Measurements from ENCODE around the gene TTC8. TPM values are rescaled to one million over a fixed set of nuclear protein-coding genes. Genes with fewer than 3 reads are reported as not detected.
A peak's percentile ranks its signal among the peaks of the same experiment; 100 is the strongest.
"Not testable (repeated sequence)": the region's sequence is repeated elsewhere in the genome, so short reads cannot be mapped to it uniquely, and the experiment has no call there.

The TTC8 gene
- total RNA-seq, 1 donor from 2014 or later = 12.0 TPM

- Histone ChIP-seq H3K27me3 (ENCODE audit: control insufficient read depth in 3 of 3, insufficient read depth in 3 of 3, low read length in 3 of 3) (peaks cover 0 to 4% (median 0%) of the 10 kb centered on the region in 3 donors), H3K27ac (ENCODE audit: low read depth, low read length) (no peak overlapping the region), H3K36me3 (ENCODE audit: control insufficient read depth in 3 of 3, insufficient read depth in 3 of 3, low read length in 3 of 3) (no peaks in the 10 kb centered on the region), H3K4me1 (ENCODE audit: control insufficient read depth in 3 of 3, insufficient read depth in 3 of 3, low read length in 3 of 3) (peaks cover 9 to 13% (median 10%) of the 10 kb centered on the region in 3 donors), H3K9me3 (ENCODE audit: control insufficient read depth in 3 of 3, low read length in 3 of 3) (no peaks in the 10 kb centered on the region), H3K9ac (ENCODE audit: low read depth in 1 of 3, low read length in 3 of 3) (peak overlapping the region; percentile 63 to 78 (median 76)), H3K4me3 (ENCODE audit: low read length in 3 of 3) (peak overlapping the region; percentile 68 to 78 (median 75))
These were observed 31.2 kb upstream of the TTC8 start for GRCh38 chr14:88793259-88793625.

- Histone ChIP-seq H3K27ac (ENCODE audit: low read depth, low read length) (no peak overlapping the region), H3K4me3 (ENCODE audit: low read length in 3 of 3) (no peak overlapping the region), H3K36me3 (ENCODE audit: control insufficient read depth in 3 of 3, insufficient read depth in 3 of 3, low read length in 3 of 3) (no peaks in the 10 kb centered on the region)
These were observed 26.3 kb upstream of the TTC8 start for GRCh38 chr14:88798156-88798555.

GRCh38 chr14:88799522-88799921 is 24.9 kb upstream of the TTC8 start:
- Histone ChIP-seq H3K9me3 (ENCODE audit: control insufficient read depth in 3 of 3, low read length in 3 of 3) (no peaks in the 10 kb centered on the region), H3K27ac (ENCODE audit: low read depth, low read length) (no peak overlapping the region), H3K4me1 (ENCODE audit: control insufficient read depth in 3 of 3, insufficient read depth in 3 of 3, low read length in 3 of 3) (no peaks in the 10 kb centered on the region), H3K4me3 (ENCODE audit: low read length in 3 of 3) (no peak overlapping the region), H3K36me3 (ENCODE audit: control insufficient read depth in 3 of 3, insufficient read depth in 3 of 3, low read length in 3 of 3) (no peaks in the 10 kb centered on the region), H3K9ac (ENCODE audit: low read depth in 1 of 3, low read length in 3 of 3) (no peak overlapping the region), H3K27me3 (ENCODE audit: control insufficient read depth in 3 of 3, insufficient read depth in 3 of 3, low read length in 3 of 3) (no peaks in the 10 kb centered on the region)

More at GRCh38 chr14:88798156-88798555, 26.3 kb upstream of the TTC8 start:
- no peak overlapping the region for H3K9ac ChIP-seq (ENCODE audit: low read depth in 1 of 3, low read length in 3 of 3)
- peaks cover 0 to 4% (median 0%) of the 10 kb centered on the region in 3 donors for H3K27me3 ChIP-seq (ENCODE audit: control insufficient read depth in 3 of 3, insufficient read depth in 3 of 3, low read length in 3 of 3)
- no peaks in the 10 kb centered on the region for H3K9me3 ChIP-seq (ENCODE audit: control insufficient read depth in 3 of 3, low read length in 3 of 3)
- H3K4me1 ChIP-seq (ENCODE audit: control insufficient read depth in 3 of 3, insufficient read depth in 3 of 3, low read length in 3 of 3) = peaks cover 3 to 4% (median 3%) of the 10 kb centered on the region in 3 donors

- H3K4me3 ChIP-seq (ENCODE audit: low read length in 3 of 3) = no peak overlapping the region
- no peaks in the 10 kb centered on the region for H3K4me1 ChIP-seq (ENCODE audit: control insufficient read depth in 3 of 3, insufficient read depth in 3 of 3, low read length in 3 of 3)
- no peak overlapping the region for H3K9ac ChIP-seq (ENCODE audit: low read depth in 1 of 3, low read length in 3 of 3)
- no peaks in the 10 kb centered on the region for H3K9me3 ChIP-seq (ENCODE audit: control insufficient read depth in 3 of 3, low read length in 3 of 3)
- H3K36me3 ChIP-seq (ENCODE audit: control insufficient read depth in 3 of 3, insufficient read depth in 3 of 3, low read length in 3 of 3) = no peaks in the 10 kb centered on the region
- no peaks in the 10 kb centered on the region for H3K27me3 ChIP-seq (ENCODE audit: control insufficient read depth in 3 of 3, insufficient read depth in 3 of 3, low read length in 3 of 3)
- H3K27ac ChIP-seq (ENCODE audit: low read depth, low read length) = no peak overlapping the region
These were observed 21.9 kb upstream of the TTC8 start for GRCh38 chr14:88802596-88802995.

GRCh38 chr14:88804035-88804434 is 20.4 kb upstream of the TTC8 start:
- Histone ChIP-seq H3K27ac (ENCODE audit: low read depth, low read length) (no peak overlapping the region), H3K4me3 (ENCODE audit: low read length in 3 of 3) (no peak overlapping the region), H3K36me3 (ENCODE audit: control insufficient read depth in 3 of 3, insufficient read depth in 3 of 3, low read length in 3 of 3) (no peaks in the 10 kb centered on the region), H3K27me3 (ENCODE audit: control insufficient read depth in 3 of 3, insufficient read depth in 3 of 3, low read length in 3 of 3) (no peaks in the 10 kb centered on the region), H3K9ac (ENCODE audit: low read depth in 1 of 3, low read length in 3 of 3) (no peak overlapping the region), H3K4me1 (ENCODE audit: control insufficient read depth in 3 of 3, insufficient read depth in 3 of 3, low read length in 3 of 3) (no peaks in the 10 kb centered on the region), H3K9me3 (ENCODE audit: control insufficient read depth in 3 of 3, low read length in 3 of 3) (peaks cover 0 to 3% (median 2%) of the 10 kb centered on the region in 3 donors)

GRCh38 chr14:88804477-88804876 is 20.0 kb upstream of the TTC8 start:
- Histone ChIP-seq H3K27ac (ENCODE audit: low read depth, low read length) (no peak overlapping the region), H3K27me3 (ENCODE audit: control insufficient read depth in 3 of 3, insufficient read depth in 3 of 3, low read length in 3 of 3) (no peaks in the 10 kb centered on the region), H3K4me3 (ENCODE audit: low read length in 3 of 3) (no peak overlapping the region), H3K36me3 (ENCODE audit: control insufficient read depth in 3 of 3, insufficient read depth in 3 of 3, low read length in 3 of 3) (no peaks in the 10 kb centered on the region), H3K9ac (ENCODE audit: low read depth in 1 of 3, low read length in 3 of 3) (no peak overlapping the region), H3K9me3 (ENCODE audit: control insufficient read depth in 3 of 3, low read length in 3 of 3) (peaks cover 0 to 3% (median 2%) of the 10 kb centered on the region in 3 donors), H3K4me1 (ENCODE audit: control insufficient read depth in 3 of 3, insufficient read depth in 3 of 3, low read length in 3 of 3) (no peaks in the 10 kb centered on the region)

- Histone ChIP-seq H3K4me3 (ENCODE audit: low read length in 3 of 3) (no peak overlapping the region), H3K27me3 (ENCODE audit: control insufficient read depth in 3 of 3, insufficient read depth in 3 of 3, low read length in 3 of 3) (no peaks in the 10 kb centered on the region), H3K4me1 (ENCODE audit: control insufficient read depth in 3 of 3, insufficient read depth in 3 of 3, low read length in 3 of 3) (no peaks in the 10 kb centered on the region), H3K9me3 (ENCODE audit: control insufficient read depth in 3 of 3, low read length in 3 of 3) (peaks cover 0 to 3% (median 2%) of the 10 kb centered on the region in 3 donors), H3K27ac (ENCODE audit: low read depth, low read length) (no peak overlapping the region), H3K9ac (ENCODE audit: low read depth in 1 of 3, low read length in 3 of 3) (no peak overlapping the region), H3K36me3 (ENCODE audit: control insufficient read depth in 3 of 3, insufficient read depth in 3 of 3, low read length in 3 of 3) (no peaks in the 10 kb centered on the region)
These were observed 16.1 kb upstream of the TTC8 start for GRCh38 chr14:88808359-88808758.

- Histone ChIP-seq H3K36me3 (ENCODE audit: control insufficient read depth in 3 of 3, insufficient read depth in 3 of 3, low read length in 3 of 3) (no peaks in the 10 kb centered on the region), H3K9ac (ENCODE audit: low read depth in 1 of 3, low read length in 3 of 3) (no peak overlapping the region), H3K4me3 (ENCODE audit: low read length in 3 of 3) (no peak overlapping the region), H3K4me1 (ENCODE audit: control insufficient read depth in 3 of 3, insufficient read depth in 3 of 3, low read length in 3 of 3) (no peaks in the 10 kb centered on the region), H3K9me3 (ENCODE audit: control insufficient read depth in 3 of 3, low read length in 3 of 3) (no peaks in the 10 kb centered on the region), H3K27ac (ENCODE audit: low read depth, low read length) (no peak overlapping the region), H3K27me3 (ENCODE audit: control insufficient read depth in 3 of 3, insufficient read depth in 3 of 3, low read length in 3 of 3) (peaks cover 0 to 3% (median 0%) of the 10 kb centered on the region in 3 donors)
These were observed 8.5 kb upstream of the TTC8 start for GRCh38 chr14:88815980-88816379.

- peaks cover 0 to 3% (median 0%) of the 10 kb centered on the region in 3 donors for H3K27me3 ChIP-seq (ENCODE audit: control insufficient read depth in 3 of 3, insufficient read depth in 3 of 3, low read length in 3 of 3)
- no peaks in the 10 kb centered on the region for H3K36me3 ChIP-seq (ENCODE audit: control insufficient read depth in 3 of 3, insufficient read depth in 3 of 3, low read length in 3 of 3)
These were observed 6.4 kb upstream of the TTC8 start for GRCh38 chr14:88818018-88818417.

GRCh38 chr14:88819674-88820073 is 4.8 kb upstream of the TTC8 start:
- not testable (repeated sequence) for H3K36me3 ChIP-seq (ENCODE audit: control insufficient read depth in 3 of 3, insufficient read depth in 3 of 3, low read length in 3 of 3); H3K4me1 ChIP-seq (ENCODE audit: control insufficient read depth in 3 of 3, insufficient read depth in 3 of 3, low read length in 3 of 3); H3K4me3 ChIP-seq (ENCODE audit: low read length in 3 of 3); H3K27me3 ChIP-seq (ENCODE audit: control insufficient read depth in 3 of 3, insufficient read depth in 3 of 3, low read length in 3 of 3); H3K9ac ChIP-seq (ENCODE audit: low read depth in 1 of 3, low read length in 3 of 3); H3K9me3 ChIP-seq (ENCODE audit: control insufficient read depth in 3 of 3, low read length in 3 of 3); H3K27ac ChIP-seq (ENCODE audit: low read depth, low read length)

More at GRCh38 chr14:88818018-88818417, 6.4 kb upstream of the TTC8 start:
- Histone ChIP-seq H3K27ac (ENCODE audit: low read depth, low read length) (no peak overlapping the region), H3K4me1 (ENCODE audit: control insufficient read depth in 3 of 3, insufficient read depth in 3 of 3, low read length in 3 of 3) (no peaks in the 10 kb centered on the region), H3K4me3 (ENCODE audit: low read length in 3 of 3) (no peak overlapping the region), H3K9me3 (ENCODE audit: control insufficient read depth in 3 of 3, low read length in 3 of 3) (no peaks in the 10 kb centered on the region), H3K9ac (ENCODE audit: low read depth in 1 of 3, low read length in 3 of 3) (no peak overlapping the region)
